GM20431 (cell line): ENCODE data around the gene RAB12.

Source experiments
- in situ Hi-C: fragments of 300-500 bp; cut with MseI, MboI; formaldehyde crosslinking; loops from one replicate; pipeline ENCODE4 v1.15.0; 2020; ENCODE audit warnings: low sequenced_read_pairs; ENCODE audit not compliant: unreplicated experiment

The RAB12 gene

GRCh38 chr18:8673256-8674209, 64.3 kb downstream of the RAB12 start:
- in situ Hi-C loops = no loop called here

GRCh38 chr18:8675057-8675456, 65.8 kb downstream of the RAB12 start:
- in situ Hi-C loops = loop anchor here (25.0 kb wide), 1 partner anchor 312 kb away; no protein-coding TSS in a partner anchor

- in situ Hi-C loops = loop anchor here (25.0 kb wide), 1 partner anchor 306 kb away; no protein-coding TSS in a partner anchor
Measured at GRCh38 chr18:8681196-8681595, 72.0 kb downstream of the RAB12 start.

GRCh38 chr18:8684577-8684976, 75.3 kb downstream of the RAB12 start:
- in situ Hi-C loops = loop anchor here (25.0 kb wide), 1 partner anchor 303 kb away; no protein-coding TSS in a partner anchor

- in situ Hi-C loops = loop anchor here (25.0 kb wide), 1 partner anchor 302 kb away; no protein-coding TSS in a partner anchor
Measured at GRCh38 chr18:8685141-8685913, 76.1 kb downstream of the RAB12 start.

GRCh38 chr18:8685914-8686216, 76.6 kb downstream of the RAB12 start:
- in situ Hi-C loops = loop anchor here (25.0 kb wide), 1 partner anchor 301 kb away; no protein-coding TSS in a partner anchor

GRCh38 chr18:8686611-8687010, 77.4 kb downstream of the RAB12 start:
- in situ Hi-C loops = loop anchor here (25.0 kb wide), 1 partner anchor 301 kb away; no protein-coding TSS in a partner anchor

GRCh38 chr18:8688216-8688800, 79.1 kb downstream of the RAB12 start:
- in situ Hi-C loops = loop anchor here (25.0 kb wide), 1 partner anchor 299 kb away; no protein-coding TSS in a partner anchor

GRCh38 chr18:8688816-8689215, 79.6 kb downstream of the RAB12 start:
- in situ Hi-C loops = loop anchor here (25.0 kb wide), 1 partner anchor 298 kb away; no protein-coding TSS in a partner anchor
